ENCODE results near the gene STX2. TPM values are rescaled to one million over a fixed set of nuclear protein-coding genes. Genes with fewer than 3 reads are reported as not detected.
A peak's percentile ranks its signal among the peaks of the same experiment; 100 is the strongest.

The STX2 gene
- total RNA-seq, 1 donor from 2014 or later: 19.2 TPM

DNA sequence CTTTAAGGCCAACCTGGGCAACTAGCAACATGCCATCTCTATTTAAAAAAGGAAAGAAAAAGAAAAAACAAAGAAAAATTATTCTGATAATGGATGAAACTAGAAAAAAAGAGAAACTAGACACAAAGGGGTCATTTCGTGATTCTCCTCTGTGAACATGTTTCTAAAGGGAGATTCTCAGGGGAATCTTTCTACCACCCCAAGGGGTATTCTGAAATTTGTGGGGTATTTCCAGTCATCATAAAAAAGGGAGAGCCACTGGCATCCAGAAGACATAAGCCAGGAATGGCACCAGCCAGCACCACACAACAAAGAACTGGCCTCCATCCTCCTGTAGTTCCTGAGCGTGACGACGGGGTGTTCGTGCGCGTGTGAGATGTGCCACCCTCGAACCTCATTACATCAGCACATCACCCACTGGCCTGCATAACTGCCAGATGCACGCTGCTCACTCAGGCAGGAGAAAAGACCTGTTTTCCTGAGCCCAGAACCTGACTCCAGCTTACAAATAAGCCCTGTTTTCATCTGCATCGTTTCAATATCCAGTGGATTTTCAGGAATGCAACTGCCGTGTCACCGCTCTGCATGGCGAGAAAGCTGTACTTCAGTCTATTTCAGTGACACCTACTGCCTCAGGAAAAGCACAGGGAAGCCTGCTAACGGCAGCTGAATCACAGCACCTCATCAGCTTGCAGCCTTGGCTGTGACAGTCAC lies 23.9 kb downstream of the STX2 start:
- Mint-ChIP-seq H3K4me1 (peaks cover 4% of the 10 kb centered on the region), H3K4me3 (no peak overlapping the region), H3K9me3 (no peaks in the 10 kb centered on the region), H3K36me3 (ENCODE audit: low read depth) (peaks cover 6% of the 10 kb centered on the region), H3K27ac (no peak overlapping the region), H3K27me3 (no peaks in the 10 kb centered on the region)
- no peak for DNase-seq
- intact Hi-C loops (cut with micrococcal nuclease): loop anchor here (5.0 to 10.0 kb wide), 2 partner anchors 38 to 1990 kb away; partner anchors contain the start of gene SLC15A4

DNA sequence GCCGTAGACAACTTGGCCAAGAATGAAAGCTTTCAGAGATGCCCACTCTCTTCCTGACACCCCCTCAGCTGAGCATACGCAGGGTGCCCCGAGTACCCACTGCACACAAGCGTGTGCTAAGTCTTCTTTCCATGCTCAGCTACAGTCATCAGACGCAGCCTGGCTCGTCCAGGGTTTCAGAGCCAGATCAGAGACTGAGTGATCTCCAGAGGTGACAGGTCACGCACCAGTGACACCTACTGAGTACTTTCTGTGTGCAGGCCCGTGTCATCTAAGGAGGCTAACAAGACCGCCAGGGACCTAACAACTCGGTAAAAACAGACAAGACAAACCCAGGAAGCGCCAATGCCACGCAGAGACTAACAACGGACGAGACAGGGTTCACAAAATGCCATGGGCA lies 25.1 kb downstream of the STX2 start:
- H3K27me3 Mint-ChIP-seq: no peaks in the 10 kb centered on the region
- H3K36me3 Mint-ChIP-seq (ENCODE audit: low read depth): peaks cover 9% of the 10 kb centered on the region
- H3K27ac Mint-ChIP-seq: no peak overlapping the region
- DNase-seq: no peak
- intact Hi-C loops (cut with micrococcal nuclease): loop anchor here (10.0 kb wide), 1 partner anchor 1989 kb away; the partner anchor contains the start of gene SLC15A4
- no peak overlapping the region for H3K4me3 Mint-ChIP-seq
- H3K4me1 Mint-ChIP-seq: peaks cover 4% of the 10 kb centered on the region
- no peaks in the 10 kb centered on the region for H3K9me3 Mint-ChIP-seq

DNA sequence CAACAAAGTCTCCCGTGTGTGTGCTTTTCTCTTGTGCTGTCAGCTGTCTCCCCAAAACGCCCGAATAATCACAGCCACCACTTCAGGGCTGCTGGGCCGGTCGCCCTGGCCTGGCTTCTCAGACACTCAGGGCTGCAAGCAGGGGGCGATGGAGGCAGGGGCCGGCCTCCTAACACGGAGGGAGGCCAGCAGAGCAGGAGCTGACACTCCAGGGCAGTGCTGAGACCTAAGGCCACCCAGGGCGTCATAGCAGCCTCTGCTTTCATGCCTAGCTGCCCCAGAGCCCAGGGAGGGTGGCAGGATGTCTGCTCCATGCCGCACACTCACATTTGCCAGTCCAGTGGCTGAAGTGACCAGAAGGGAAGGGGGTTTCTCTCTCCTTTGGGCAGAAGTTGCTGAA lies 25.6 kb downstream of the STX2 start:
- no peak for DNase-seq
- Mint-ChIP-seq H3K36me3 (ENCODE audit: low read depth) (peaks cover 11% of the 10 kb centered on the region), H3K27me3 (no peaks in the 10 kb centered on the region), H3K27ac (no peak overlapping the region), H3K4me1 (peaks cover 2% of the 10 kb centered on the region), H3K4me3 (no peak overlapping the region), H3K9me3 (no peaks in the 10 kb centered on the region)
- intact Hi-C loops (cut with micrococcal nuclease): loop anchor here (10.0 kb wide), 1 partner anchor 1989 kb away; the partner anchor contains the start of gene SLC15A4

DNA sequence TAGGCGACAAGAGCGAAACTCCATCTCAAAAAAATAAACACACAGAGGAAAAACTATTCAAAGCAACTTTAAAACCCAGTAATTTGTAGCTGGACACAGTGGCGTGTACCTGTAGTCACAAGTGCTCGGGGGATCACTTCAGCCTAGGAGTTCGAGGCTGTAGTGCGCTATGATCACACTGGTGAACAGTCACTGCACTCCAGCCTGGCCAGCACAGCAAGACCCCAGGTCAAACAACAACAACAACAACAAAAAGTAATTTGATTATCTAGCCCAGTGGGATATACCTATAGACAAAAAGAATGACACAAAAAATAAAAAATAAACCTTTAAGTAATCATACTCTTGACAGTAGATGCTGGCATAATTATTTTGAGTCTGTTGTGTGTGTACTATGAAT lies 29.3 kb downstream of the STX2 start:
- intact Hi-C loops (cut with micrococcal nuclease): loop anchor here (10.0 kb wide), 1 partner anchor 1985 kb away; the partner anchor contains the start of gene SLC15A4
- H3K36me3 Mint-ChIP-seq (ENCODE audit: low read depth): peaks cover 36% of the 10 kb centered on the region

DNA sequence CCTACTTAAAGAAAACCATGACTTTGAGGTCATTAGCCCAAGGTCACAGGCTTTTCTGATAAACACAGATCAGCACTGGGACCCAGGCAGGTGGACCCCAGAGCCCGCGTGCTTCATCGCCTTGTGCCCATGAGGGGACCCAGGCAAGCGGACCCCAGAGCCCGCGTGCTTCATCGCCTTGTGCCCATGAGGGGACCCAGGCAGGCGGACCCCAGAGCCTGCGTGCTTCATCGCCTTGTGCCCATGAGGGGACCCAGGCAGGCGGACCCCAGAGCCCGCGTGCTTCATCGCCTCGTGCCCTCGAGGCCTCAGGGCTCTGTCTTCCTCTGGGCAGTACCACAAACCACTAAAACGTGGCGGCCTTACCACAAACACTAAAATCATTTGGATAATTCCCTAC lies 31.7 kb downstream of the STX2 start:
- intact Hi-C loops (cut with micrococcal nuclease): no loop called here
- Mint-ChIP-seq H3K27me3 (no peaks in the 10 kb centered on the region), H3K27ac (no peak overlapping the region), H3K9me3 (peaks cover 5% of the 10 kb centered on the region), H3K36me3 (ENCODE audit: low read depth) (peaks cover 46% of the 10 kb centered on the region), H3K4me3 (no peak overlapping the region), H3K4me1 (peaks cover 5% of the 10 kb centered on the region)
- no peak for DNase-seq

More for the DNA sequence above, 29.3 kb downstream of the STX2 start:
- DNase-seq: no peak
- H3K9me3 Mint-ChIP-seq: peaks cover 5% of the 10 kb centered on the region
- no peak overlapping the region for H3K27ac Mint-ChIP-seq
- H3K4me1 Mint-ChIP-seq: peaks cover 5% of the 10 kb centered on the region
- no peak overlapping the region for H3K4me3 Mint-ChIP-seq
- H3K27me3 Mint-ChIP-seq: no peaks in the 10 kb centered on the region

DNA sequence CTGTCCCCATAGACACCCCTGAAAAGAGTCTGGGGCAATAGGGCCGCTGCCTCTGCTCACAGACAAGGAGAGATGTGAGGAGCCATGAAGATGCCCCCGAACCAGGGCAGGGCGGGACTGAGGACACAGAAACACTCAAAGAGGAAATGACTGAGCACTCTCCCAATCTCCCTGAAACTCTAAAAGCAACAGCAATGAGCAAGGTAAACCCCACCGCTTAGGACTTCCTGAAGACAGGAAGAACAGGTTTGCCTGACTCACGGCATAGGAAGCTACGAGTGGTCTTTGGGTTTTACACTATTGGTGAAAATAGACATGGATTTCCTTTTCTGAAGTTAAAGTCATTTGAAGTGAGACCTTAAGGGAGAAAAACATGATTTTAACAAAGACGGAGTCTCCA lies 32.5 kb downstream of the STX2 start:
- Mint-ChIP-seq H3K27me3 (no peaks in the 10 kb centered on the region), H3K4me3 (no peak overlapping the region), H3K27ac (no peak overlapping the region), H3K4me1 (peaks cover 5% of the 10 kb centered on the region), H3K36me3 (ENCODE audit: low read depth) (peaks cover 46% of the 10 kb centered on the region), H3K9me3 (peaks cover 5% of the 10 kb centered on the region)
- DNase-seq: no peak
- intact Hi-C loops (cut with micrococcal nuclease): no loop called here

DNA sequence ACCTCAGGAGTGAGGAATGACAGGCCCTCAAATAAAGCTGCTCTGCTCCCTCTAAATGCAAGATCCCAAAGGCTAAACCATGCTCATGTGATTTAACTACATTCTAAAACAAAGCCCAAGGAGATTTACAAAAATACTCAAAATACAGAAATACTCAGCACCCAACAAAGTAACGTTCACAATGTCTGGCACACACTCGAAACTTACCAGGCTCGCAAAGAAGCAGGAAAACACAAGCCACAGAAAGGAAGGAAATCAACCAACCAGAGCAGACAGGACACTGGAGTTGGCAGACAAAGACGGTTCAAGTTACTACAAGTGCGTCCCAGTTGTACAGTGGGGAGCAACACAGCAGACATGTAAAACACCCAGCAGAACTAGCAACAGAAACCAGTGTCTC lies 33.4 kb downstream of the STX2 start:
- DNase-seq: no peak
- Mint-ChIP-seq H3K36me3 (ENCODE audit: low read depth) (peaks cover 49% of the 10 kb centered on the region), H3K4me3 (no peak overlapping the region), H3K4me1 (peaks cover 5% of the 10 kb centered on the region), H3K9me3 (peaks cover 5% of the 10 kb centered on the region), H3K27me3 (no peaks in the 10 kb centered on the region), H3K27ac (no peak overlapping the region)
- intact Hi-C loops (cut with micrococcal nuclease): no loop called here

DNA sequence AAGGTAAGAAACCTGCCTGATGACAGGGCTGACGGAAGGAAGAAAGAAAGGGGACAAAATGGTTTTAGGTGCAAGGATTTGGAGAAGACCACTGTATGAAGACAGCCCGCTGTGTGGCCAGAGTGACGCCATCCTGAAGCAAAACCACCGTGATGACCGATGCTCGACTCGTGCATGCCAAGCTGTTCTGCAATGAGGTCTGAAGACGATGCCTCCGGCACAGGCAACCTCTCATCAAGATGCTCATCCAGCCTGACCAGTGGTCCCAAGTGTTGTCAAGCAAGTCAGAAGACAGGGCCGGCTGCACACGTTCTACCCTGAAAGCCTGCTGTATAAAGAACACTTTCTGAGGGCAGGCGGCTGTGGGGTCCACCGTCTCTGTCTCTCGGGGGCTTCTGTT lies 34.8 kb downstream of the STX2 start:
- H3K36me3 Mint-ChIP-seq (ENCODE audit: low read depth): peaks cover 56% of the 10 kb centered on the region
- intact Hi-C loops (cut with micrococcal nuclease): no loop called here
- H3K27me3 Mint-ChIP-seq: no peaks in the 10 kb centered on the region
- no peak overlapping the region for H3K27ac Mint-ChIP-seq
- peaks cover 5% of the 10 kb centered on the region for H3K9me3 Mint-ChIP-seq
- DNase-seq: no peak
- no peak overlapping the region for H3K4me3 Mint-ChIP-seq
- H3K4me1 Mint-ChIP-seq: peaks cover 6% of the 10 kb centered on the region

DNA sequence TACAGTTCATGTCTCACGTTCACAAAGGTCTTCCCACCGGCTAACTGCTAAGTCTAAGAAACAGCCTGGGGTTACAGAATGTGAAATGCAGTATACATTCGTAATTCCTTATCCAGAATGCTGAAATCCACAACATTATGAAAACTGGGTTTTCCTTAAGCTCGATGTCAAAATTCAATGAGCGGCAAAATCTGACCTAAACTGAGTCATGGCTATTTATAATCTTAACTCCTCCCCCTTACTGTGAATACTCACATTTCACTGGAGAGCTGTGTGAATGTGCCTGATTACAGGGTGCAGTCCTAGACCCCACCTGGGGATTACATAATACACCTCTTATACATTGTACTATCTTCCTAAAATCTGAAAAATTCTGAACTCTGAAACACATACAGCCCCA lies 35.3 kb downstream of the STX2 start:
- Mint-ChIP-seq H3K27me3 (no peaks in the 10 kb centered on the region), H3K4me3 (no peak overlapping the region), H3K36me3 (ENCODE audit: low read depth) (peaks cover 56% of the 10 kb centered on the region), H3K4me1 (peaks cover 6% of the 10 kb centered on the region), H3K27ac (no peak overlapping the region), H3K9me3 (peaks cover 5% of the 10 kb centered on the region)
- DNase-seq: no peak
- intact Hi-C loops (cut with micrococcal nuclease): no loop called here

DNA sequence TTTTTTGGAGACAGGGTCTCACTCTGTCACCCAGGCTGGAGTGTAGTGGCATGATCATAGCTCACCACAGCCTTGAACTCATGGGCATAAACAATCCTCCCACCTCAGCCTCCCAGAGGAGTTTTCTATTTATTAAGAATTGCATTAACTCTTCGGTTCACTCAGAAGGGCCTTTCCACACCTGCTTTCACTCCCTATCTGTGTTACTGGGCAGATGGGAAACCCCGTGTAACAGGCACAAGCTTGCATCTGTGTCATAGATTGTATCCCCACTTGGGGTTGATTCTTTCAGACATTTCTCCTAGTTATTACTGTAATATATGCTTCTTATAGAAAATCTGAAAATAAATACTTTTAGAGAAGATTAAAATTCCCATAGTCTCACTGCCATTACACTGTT lies 38.7 kb downstream of the STX2 start:
- Mint-ChIP-seq H3K4me3 (no peak overlapping the region), H3K9me3 (no peaks in the 10 kb centered on the region), H3K27me3 (no peaks in the 10 kb centered on the region), H3K27ac (peak overlapping the region; percentile 30), H3K4me1 (peaks cover 15% of the 10 kb centered on the region), H3K36me3 (ENCODE audit: low read depth) (peaks cover 49% of the 10 kb centered on the region)
- no peak for DNase-seq
- intact Hi-C loops (cut with micrococcal nuclease): no loop called here

DNA sequence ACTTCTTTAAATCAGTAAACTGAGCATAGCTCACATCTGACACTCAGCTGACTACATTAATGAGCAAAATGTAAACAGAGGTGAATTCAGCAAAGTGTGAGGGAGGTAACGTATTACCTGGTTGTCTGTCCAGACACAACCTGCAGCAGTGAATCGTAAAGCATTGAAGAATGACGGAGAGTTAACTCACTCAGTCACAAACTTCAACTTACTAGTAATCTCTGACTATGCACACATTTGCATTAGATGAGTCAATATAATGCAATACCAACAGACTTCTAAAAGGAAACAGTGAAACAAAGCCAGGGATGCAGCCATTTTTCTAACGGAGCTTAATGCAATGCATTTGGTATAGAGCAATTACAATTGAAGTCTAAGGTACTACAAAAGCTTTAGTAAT lies 40.0 kb downstream of the STX2 start:
- H3K27ac Mint-ChIP-seq: no peak overlapping the region
- H3K4me3 Mint-ChIP-seq: no peak overlapping the region
- no peaks in the 10 kb centered on the region for H3K27me3 Mint-ChIP-seq
- no peak for DNase-seq
- no peaks in the 10 kb centered on the region for H3K9me3 Mint-ChIP-seq
- H3K4me1 Mint-ChIP-seq: peaks cover 12% of the 10 kb centered on the region
- peaks cover 40% of the 10 kb centered on the region for H3K36me3 Mint-ChIP-seq (ENCODE audit: low read depth)
- intact Hi-C loops (cut with micrococcal nuclease): loop anchor here (5.0 kb wide), 1 partner anchor 37 kb away; no protein-coding TSS in a partner anchor

DNA sequence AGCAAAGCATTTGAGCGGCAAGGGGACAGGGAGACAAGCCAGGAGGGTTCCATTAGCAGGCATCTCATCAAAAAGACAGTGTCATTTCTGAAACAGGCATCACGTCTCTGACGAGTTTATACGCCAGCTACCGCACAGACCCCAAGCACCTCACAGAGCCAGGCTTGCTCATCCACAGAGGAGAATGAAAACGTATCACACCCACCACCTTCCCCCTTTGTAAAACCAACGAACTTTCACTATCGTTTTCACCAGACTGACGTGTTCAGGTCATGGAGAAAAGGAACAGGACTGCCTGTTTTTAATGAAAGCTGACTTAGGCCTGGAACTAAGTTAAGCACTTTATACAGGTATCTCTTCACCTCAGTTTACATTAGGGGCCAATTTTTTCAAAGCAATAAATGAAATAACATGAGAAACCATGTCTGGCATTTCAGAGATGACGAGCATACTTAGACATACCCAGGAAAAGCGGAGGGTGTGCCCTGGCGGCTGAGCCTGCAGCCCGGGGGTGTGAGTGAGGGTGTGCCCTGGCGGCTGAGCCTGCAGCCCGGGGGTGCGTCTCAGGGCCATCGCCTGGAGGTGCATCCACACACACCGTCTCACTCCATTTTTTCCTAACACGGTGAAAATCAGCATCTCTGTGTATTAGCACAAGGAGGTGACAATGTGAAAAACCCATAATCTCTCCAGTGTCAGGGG lies 41.9 kb downstream of the STX2 start:
- H3K4me3 Mint-ChIP-seq: peak overlapping the region; percentile 72
- H3K4me1 Mint-ChIP-seq: peaks cover 15% of the 10 kb centered on the region
- intact Hi-C loops (cut with micrococcal nuclease): loop anchor here (2.0 to 5.0 kb wide), 2 partner anchors 20 to 35 kb away; no protein-coding TSS in a partner anchor
- H3K9me3 Mint-ChIP-seq: no peaks in the 10 kb centered on the region
- no peaks in the 10 kb centered on the region for H3K27me3 Mint-ChIP-seq
- peak overlapping the region; percentile 88 for H3K27ac Mint-ChIP-seq
- peak; percentile 78 for DNase-seq
- peaks cover 33% of the 10 kb centered on the region for H3K36me3 Mint-ChIP-seq (ENCODE audit: low read depth)

DNA sequence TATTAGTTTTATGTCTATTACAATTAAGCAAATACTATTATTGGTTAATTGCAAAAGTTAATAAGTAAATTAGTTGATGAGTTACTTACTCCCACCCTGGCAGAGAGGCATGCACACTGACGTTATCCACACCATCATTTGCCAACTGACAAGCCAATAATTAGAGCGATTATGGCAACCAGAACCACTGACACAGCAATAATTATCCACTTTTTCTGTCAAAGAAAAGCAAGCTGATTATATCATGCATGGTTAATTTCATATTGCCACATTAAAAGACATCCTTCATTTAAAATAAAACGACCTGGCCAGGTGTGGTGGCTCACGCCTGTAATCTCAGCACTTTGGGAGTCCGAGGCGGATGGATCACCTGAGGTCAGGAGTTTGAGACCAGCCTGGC lies 43.1 kb downstream of the STX2 start:
- Mint-ChIP-seq H3K4me3 (no peak overlapping the region), H3K4me1 (peaks cover 15% of the 10 kb centered on the region), H3K36me3 (ENCODE audit: low read depth) (peaks cover 35% of the 10 kb centered on the region), H3K9me3 (no peaks in the 10 kb centered on the region), H3K27me3 (no peaks in the 10 kb centered on the region), H3K27ac (no peak overlapping the region)
- intact Hi-C loops (cut with micrococcal nuclease): loop anchor here (2.0 to 5.0 kb wide), 2 partner anchors 19 to 34 kb away; no protein-coding TSS in a partner anchor
- no peak for DNase-seq

DNA sequence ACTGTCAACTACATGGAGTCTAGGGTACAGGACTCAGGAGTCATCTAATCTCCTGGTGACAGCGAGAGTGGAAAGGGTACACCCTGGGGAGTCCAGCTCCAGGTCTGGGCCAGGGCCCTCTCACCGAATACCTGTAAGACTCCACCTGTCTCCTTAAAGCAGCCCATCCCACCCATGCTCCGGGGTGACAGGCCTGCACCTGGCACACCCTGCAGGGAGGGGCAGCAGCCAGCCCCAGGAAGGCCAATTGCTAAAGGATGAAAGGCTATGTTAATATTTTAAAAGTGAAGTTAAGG lies 45.5 kb downstream of the STX2 start:
- DNase-seq: no peak
- intact Hi-C loops (cut with micrococcal nuclease): no loop called here
- H3K27me3 Mint-ChIP-seq: no peaks in the 10 kb centered on the region
- no peaks in the 10 kb centered on the region for H3K9me3 Mint-ChIP-seq
- no peak overlapping the region for H3K4me3 Mint-ChIP-seq
- H3K4me1 Mint-ChIP-seq: peaks cover 13% of the 10 kb centered on the region
- peaks cover 23% of the 10 kb centered on the region for H3K36me3 Mint-ChIP-seq (ENCODE audit: low read depth)
- no peak overlapping the region for H3K27ac Mint-ChIP-seq

Data from activated CD4-positive, alpha-beta T cell treated with anti-CD3 and anti-CD28 coated beads, Interleukin-2, amount 10 ng/mL, durations not matched to agents 24 days and 14 days (primary cell).